Large intestine (tissue), 3 donors: ENCODE results near the gene PTPN11. TPM values are rescaled to one million over a fixed set of nuclear protein-coding genes. Genes with fewer than 3 reads are reported as not detected.
"Not testable (repeated sequence)": the region's sequence is repeated elsewhere in the genome, so short reads cannot be mapped to it uniquely, and the experiment has no call there.

Experiments
- DNase-seq, 2 donors: peaks; one replicate each; pipeline versions ENCODE4 v3.0.0 to v3.0.0-alpha.2; 2013
- H3K27ac ChIP-seq: one replicate; pipeline ENCODE4 v1.5.1; 2013; ENCODE audit warnings: low read length
- H3K27me3 ChIP-seq: 2 replicates; pipeline ENCODE4 v1.6.1; 2013; ENCODE audit warnings: low read length; ENCODE audit not compliant: control insufficient read depth, insufficient read depth
- H3K36me3 ChIP-seq: 2 replicates; pipeline ENCODE4 v1.6.1; 2013; ENCODE audit warnings: low read length; ENCODE audit not compliant: control insufficient read depth, insufficient read depth
- H3K4me1 ChIP-seq: one replicate; pipeline ENCODE4 v1.6.1; 2013; ENCODE audit warnings: low read length; ENCODE audit not compliant: control insufficient read depth, insufficient read depth
- H3K4me3 ChIP-seq: one replicate; pipeline ENCODE4 v1.5.1; 2013; ENCODE audit warnings: low read length
- H3K9me3 ChIP-seq: one replicate; pipeline ENCODE4 v1.6.1; 2013; ENCODE audit warnings: mild to moderate bottlenecking, low read depth, low read length, moderate library complexity; ENCODE audit not compliant: control insufficient read depth
- WGBS: methylation state at CpG from one replicate; pipeline ENCODE4 v1.1.5; 2013; ENCODE audit warnings: low lambda C conversion rate; ENCODE audit not compliant: insufficient coverage; 5-methylcytosine and 5-hydroxymethylcytosine counted together
- polyA plus RNA-seq: library from polyadenylated mRNA; unstranded; fragments of 120-200 nt; gene quantifications from one replicate; pipeline ENCODE4 v1.2.1, GENCODE V29; 2013

The PTPN11 gene
- polyA plus RNA-seq, 1 donor = 58.1 TPM

DNA sequence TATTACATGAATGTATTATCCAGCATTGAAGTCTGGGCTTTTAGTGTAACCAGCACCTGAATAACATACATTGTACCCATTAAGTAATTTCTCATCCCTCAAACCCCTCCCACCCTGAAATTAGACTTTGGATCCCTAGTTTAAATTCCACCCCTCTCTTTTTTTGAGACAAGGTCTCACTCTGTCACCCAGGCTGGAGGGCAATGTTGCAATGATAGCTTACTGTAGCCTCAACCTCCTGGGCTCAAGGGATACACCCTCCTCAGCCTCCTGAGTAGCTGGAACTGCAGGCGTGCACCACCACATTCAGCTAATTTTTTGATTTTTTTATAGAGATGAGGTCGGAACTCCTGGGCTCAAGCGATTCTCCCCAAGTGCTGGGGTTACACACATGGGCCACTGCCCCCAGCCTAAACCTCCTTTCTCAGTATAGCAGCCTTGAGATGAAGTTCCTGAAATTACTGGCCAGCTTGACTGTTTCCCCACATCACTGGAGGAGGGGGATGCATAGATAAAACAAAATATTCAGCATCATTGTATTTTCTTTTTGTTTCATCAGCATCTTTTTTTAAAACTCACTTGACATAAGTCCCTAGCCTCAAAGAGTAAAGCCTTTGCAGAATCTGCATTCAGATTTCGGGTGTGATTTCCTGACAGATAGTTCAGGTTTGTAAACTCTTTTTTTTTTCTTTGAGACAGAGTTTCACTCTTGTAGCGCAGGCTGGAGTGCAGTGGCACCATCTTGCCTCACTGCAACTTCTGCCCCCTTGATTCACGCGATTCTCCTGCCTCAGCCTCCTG is 7.0 kb downstream of the PTPN11 start:
- WGBS = no CpG with 5 or more reads among the region's 7 CpGs

DNA sequence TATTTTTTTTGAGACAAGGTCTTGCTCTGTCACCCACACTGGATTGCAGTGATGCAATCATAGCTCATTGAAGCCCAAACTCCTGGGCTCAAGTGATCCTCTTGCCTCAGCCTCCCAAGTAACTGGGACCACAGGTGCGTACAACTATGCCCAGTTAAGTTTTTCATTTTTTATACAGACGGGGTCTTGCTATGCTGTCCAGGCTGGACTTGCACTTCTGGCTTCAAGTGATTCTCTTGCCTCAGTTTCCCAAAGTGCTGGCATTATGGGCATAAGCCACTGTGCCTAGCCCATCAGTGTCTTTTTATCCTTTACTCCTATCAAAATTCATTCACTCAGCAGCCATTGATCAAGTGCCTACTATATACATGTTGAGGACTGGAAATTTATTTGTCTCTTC is 9.0 kb downstream of the PTPN11 start:
- Histone ChIP-seq H3K4me1 (no peaks in the 10 kb centered on the region), H3K4me3 (no peak overlapping the region), H3K9me3 (no peaks in the 10 kb centered on the region), H3K27me3 (no peaks in the 10 kb centered on the region), H3K36me3 (no peaks in the 10 kb centered on the region), H3K27ac (no peak overlapping the region)
- WGBS = no CpG with 5 or more reads among the region's 2 CpGs
- DNase-seq = no peak

More for the DNA sequence above, 7.0 kb downstream of the PTPN11 start:
- no peaks in the 10 kb centered on the region for H3K27me3 ChIP-seq
- no peak for DNase-seq
- H3K4me3 ChIP-seq = no peak overlapping the region
- H3K9me3 ChIP-seq = no peaks in the 10 kb centered on the region
- no peaks in the 10 kb centered on the region for H3K36me3 ChIP-seq
- H3K27ac ChIP-seq = no peak overlapping the region
- H3K4me1 ChIP-seq = no peaks in the 10 kb centered on the region

DNA sequence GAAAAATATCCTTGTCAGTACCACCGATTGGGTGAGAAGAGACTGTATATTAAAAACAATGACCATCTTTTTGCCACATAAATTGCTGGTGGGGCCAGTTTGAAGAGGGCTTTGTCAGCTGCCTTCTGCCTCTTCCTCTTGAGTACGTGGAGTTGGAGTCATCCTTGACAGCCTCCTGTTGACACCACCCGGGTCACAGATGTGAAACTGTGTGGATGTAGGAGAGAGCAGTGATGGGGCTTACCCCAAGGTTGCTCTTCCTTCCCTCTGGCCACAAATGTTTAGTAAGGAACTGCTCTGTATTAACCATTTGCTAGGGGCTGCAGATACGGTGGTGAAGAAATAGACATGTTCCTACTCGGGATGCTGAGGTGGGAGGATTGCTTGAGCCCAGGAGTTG is 12.2 kb downstream of the PTPN11 start:
- Histone ChIP-seq H3K36me3 (no peaks in the 10 kb centered on the region), H3K4me3 (no peak overlapping the region), H3K27ac (no peak overlapping the region), H3K9me3 (no peaks in the 10 kb centered on the region), H3K4me1 (no peaks in the 10 kb centered on the region), H3K27me3 (no peaks in the 10 kb centered on the region)
- DNase-seq = no peak
- no CpG with 5 or more reads among the region's 5 CpGs for WGBS

DNA sequence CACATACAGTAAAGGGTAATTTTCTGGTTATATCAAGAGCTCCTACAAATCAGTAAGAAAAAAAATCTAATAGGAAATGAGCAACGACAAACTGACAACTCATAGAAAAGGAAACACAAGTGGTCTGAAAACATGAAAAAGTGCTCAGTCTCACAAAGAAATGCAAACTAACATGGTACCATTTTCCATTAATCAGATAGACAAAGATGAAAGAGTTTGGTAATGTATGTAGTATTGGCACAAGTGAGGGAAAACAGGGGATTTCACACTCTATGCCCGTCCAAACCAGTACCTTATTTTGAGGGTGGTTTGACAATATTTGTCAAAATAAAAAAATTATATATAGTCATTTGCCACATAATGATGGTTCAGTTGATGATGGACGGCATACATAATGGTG is 13.2 kb downstream of the PTPN11 start:
- Histone ChIP-seq H3K9me3 (no peaks in the 10 kb centered on the region), H3K4me1 (no peaks in the 10 kb centered on the region), H3K27me3 (no peaks in the 10 kb centered on the region), H3K4me3 (no peak overlapping the region), H3K36me3 (no peaks in the 10 kb centered on the region), H3K27ac (no peak overlapping the region)
- WGBS = 100% methylated on average over 1 of the region's 3 CpGs
- no peak for DNase-seq

GRCh38 chr12:112433551-112433950 is 14.8 kb downstream of the PTPN11 start:
- Histone ChIP-seq H3K27me3 (no peaks in the 10 kb centered on the region), H3K36me3 (no peaks in the 10 kb centered on the region), H3K4me3 (no peak overlapping the region), H3K4me1 (no peaks in the 10 kb centered on the region), H3K27ac (no peak overlapping the region), H3K9me3 (no peaks in the 10 kb centered on the region)
- no peak for DNase-seq
- no CpG with 5 or more reads among the region's 2 CpGs for WGBS

DNA sequence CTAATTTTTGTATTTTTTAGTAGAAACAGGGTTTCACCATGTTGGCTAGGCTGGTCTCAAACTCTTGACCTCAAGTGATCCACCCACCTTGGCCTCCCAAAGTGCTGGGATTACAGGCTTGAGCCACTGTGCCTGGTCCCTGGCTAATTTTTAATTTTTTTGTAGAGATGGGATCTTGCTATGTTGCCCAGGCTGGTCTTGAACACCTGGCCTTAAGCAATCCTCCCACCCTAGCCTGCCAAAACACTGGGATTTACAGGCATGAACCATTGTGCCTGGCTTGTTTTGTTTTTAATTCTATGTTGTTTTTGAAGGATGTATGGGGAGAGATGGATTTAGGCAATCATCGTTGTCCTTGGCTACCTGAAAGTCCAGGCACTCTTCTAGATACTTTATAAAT is 19.9 kb downstream of the PTPN11 start:
- not testable (repeated sequence) for H3K4me1 ChIP-seq, H3K27ac ChIP-seq, H3K27me3 ChIP-seq, DNase-seq, H3K4me3 ChIP-seq, H3K9me3 ChIP-seq, H3K36me3 ChIP-seq
- WGBS = no CpG with 5 or more reads among the region's 1 CpG

DNA sequence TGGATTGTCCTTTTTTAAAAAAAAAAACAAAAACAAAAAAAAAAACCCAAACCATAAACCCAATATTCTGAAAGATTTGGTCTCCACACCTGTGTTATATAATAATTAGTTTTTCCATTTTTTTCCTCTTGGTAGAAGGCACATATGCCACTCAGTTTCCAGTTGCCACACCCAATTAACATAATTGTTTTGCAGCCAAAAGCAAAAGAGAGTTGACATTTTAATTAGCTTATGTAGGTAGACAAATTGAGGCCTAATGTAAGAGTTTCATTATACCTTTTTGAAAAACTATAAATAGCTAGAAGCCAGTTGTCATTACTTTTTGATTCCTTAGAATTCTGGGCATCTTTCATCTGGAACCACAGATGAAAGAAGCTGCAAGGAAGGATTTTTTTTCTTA is 21.0 kb downstream of the PTPN11 start:
- no peak for DNase-seq
- no peaks in the 10 kb centered on the region for H3K4me1 ChIP-seq
- no peaks in the 10 kb centered on the region for H3K27me3 ChIP-seq
- H3K27ac ChIP-seq = no peak overlapping the region
- H3K9me3 ChIP-seq = no peaks in the 10 kb centered on the region
- H3K36me3 ChIP-seq = no peaks in the 10 kb centered on the region
- no peak overlapping the region for H3K4me3 ChIP-seq

GRCh38 chr12:112440653-112441052 is 21.9 kb downstream of the PTPN11 start:
- not testable (repeated sequence) for DNase-seq, H3K4me1 ChIP-seq, H3K27me3 ChIP-seq, H3K27ac ChIP-seq, H3K9me3 ChIP-seq, H3K36me3 ChIP-seq, H3K4me3 ChIP-seq
- WGBS = 100% methylated on average over 1 of the region's 9 CpGs

GRCh38 chr12:112443916-112444315 is 25.2 kb downstream of the PTPN11 start:
- no peak for DNase-seq
- Histone ChIP-seq H3K9me3 (no peaks in the 10 kb centered on the region), H3K36me3 (peaks cover 15% of the 10 kb centered on the region), H3K4me1 (no peaks in the 10 kb centered on the region), H3K27me3 (no peaks in the 10 kb centered on the region), H3K27ac (no peak overlapping the region), H3K4me3 (no peak overlapping the region)
- no CpG with 5 or more reads among the region's 4 CpGs for WGBS

- H3K27ac ChIP-seq = no peak overlapping the region
- H3K4me1 ChIP-seq = no peaks in the 10 kb centered on the region
- H3K36me3 ChIP-seq = peaks cover 28% of the 10 kb centered on the region
- DNase-seq = no peak
- no peaks in the 10 kb centered on the region for H3K9me3 ChIP-seq
- no CpG with 5 or more reads among the region's 3 CpGs for WGBS
- no peak overlapping the region for H3K4me3 ChIP-seq
- no peaks in the 10 kb centered on the region for H3K27me3 ChIP-seq
Measured at GRCh38 chr12:112446008-112446725, 27.4 kb downstream of the PTPN11 start.

DNA sequence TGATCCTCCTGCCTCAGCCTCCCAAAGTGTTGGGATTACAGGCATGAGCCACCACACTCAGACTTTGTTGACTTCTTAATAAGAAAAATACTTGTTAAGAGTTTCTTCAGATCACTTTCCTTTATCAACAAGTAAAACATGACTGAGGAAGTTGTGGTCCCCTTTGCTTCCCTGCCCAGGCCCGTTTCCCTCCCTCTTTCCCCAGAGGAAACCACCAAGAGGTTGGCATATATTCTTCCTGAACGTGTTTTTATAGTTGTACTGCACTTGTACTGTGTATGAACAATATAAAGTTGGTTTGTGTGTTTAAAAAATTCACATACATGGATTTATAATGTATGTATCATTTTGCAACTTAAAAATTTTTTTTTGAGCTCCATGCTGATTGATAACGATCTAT is 28.4 kb downstream of the PTPN11 start:
- peaks cover 33% of the 10 kb centered on the region for H3K36me3 ChIP-seq
- no peaks in the 10 kb centered on the region for H3K27me3 ChIP-seq
- H3K27ac ChIP-seq = no peak overlapping the region
- WGBS = 100% methylated on average over 1 of the region's 3 CpGs
- H3K4me1 ChIP-seq = no peaks in the 10 kb centered on the region
- no peaks in the 10 kb centered on the region for H3K9me3 ChIP-seq
- DNase-seq = no peak
- H3K4me3 ChIP-seq = no peak overlapping the region
